SK-N-SH treated with all-trans-retinoic acid at 6 μM for 48 hours (cell line): ENCODE measurements around the gene ZEB2.

Experiments
- CREB5 ChIP-seq: fragments of 250-450 bp; sonication (Bioruptor Pico); IDR thresholded peaks from 2 replicates; pipeline ENCODE4 v1.5.1; 2020; ENCODE audit warnings: low read depth, mild to moderate bottlenecking, moderate library complexity
- CSDC2 ChIP-seq: fragments of 250-450 bp; sonication (Bioruptor Pico); IDR thresholded peaks from 2 replicates; pipeline ENCODE4 v1.5.0; 2020; ENCODE audit warnings: mild to moderate bottlenecking, moderate library complexity
- CSRNP3 ChIP-seq: fragments of 250-450 bp; sonication (Bioruptor Pico); IDR thresholded peaks from 2 replicates; pipeline ENCODE4 v1.5.1; 2021; ENCODE audit warnings: mild to moderate bottlenecking, moderate library complexity
- GLIS3 ChIP-seq: fragments of 250-450 bp; sonication (Bioruptor Pico); IDR thresholded peaks from 2 replicates; pipeline ENCODE4 v1.5.0; 2020; ENCODE audit warnings: mild to moderate bottlenecking, moderate library complexity
- ISL1 ChIP-seq: fragments of 250-450 bp; sonication (Bioruptor Pico); IDR thresholded peaks from 2 replicates; pipeline ENCODE4 v2.1.2; 2022; ENCODE audit warnings: mild to moderate bottlenecking, moderate library complexity
- OSR1 ChIP-seq: fragments of 250-450 bp; sonication (Bioruptor Pico); IDR thresholded peaks from 2 replicates; pipeline ENCODE4 v1.8.0; 2022; ENCODE audit warnings: moderate library complexity, mild to moderate bottlenecking, inconsistent platforms
- PPARA ChIP-seq: fragments of 250-450 bp; sonication (Bioruptor Pico); IDR thresholded peaks from 2 replicates; pipeline ENCODE4 v1.5.0; 2020; ENCODE audit warnings: mild to moderate bottlenecking, borderline replicate concordance
- RARB ChIP-seq: fragments of 250-450 bp; sonication (Bioruptor Pico); IDR thresholded peaks from 2 replicates; pipeline ENCODE4 v1.8.0; 2021; ENCODE audit warnings: mild to moderate bottlenecking, moderate library complexity
- TCF4 ChIP-seq: fragments of 250-450 bp; sonication (Bioruptor Pico); IDR thresholded peaks from 2 replicates; pipeline ENCODE4 v1.8.0; 2021; ENCODE audit warnings: mild to moderate bottlenecking, moderate library complexity, borderline replicate concordance
- ZFP3 ChIP-seq: fragments of 250-450 bp; sonication (Bioruptor Pico); IDR thresholded peaks from 2 replicates; pipeline ENCODE4 v1.5.0; 2020; ENCODE audit warnings: mild to moderate bottlenecking, moderate library complexity
- ZNF565 ChIP-seq: fragments of 450-650 bp; formaldehyde crosslinking; conservative IDR thresholded peaks from 2 replicates; pipeline ENCODE4 v1.5.0; 2020; ENCODE audit warnings: low read depth, mild to moderate bottlenecking, moderate library complexity

- no peak for TF ChIP-seq CREB5 (CRISPR knock-in tag)
- no peak for TF ChIP-seq RARB (CRISPR knock-in tag)
- no peak for TF ChIP-seq TCF4 (CRISPR knock-in tag)
- no peak for TF ChIP-seq ISL1 (CRISPR knock-in tag)
- TF ChIP-seq CSRNP3 (CRISPR knock-in tag): no peak
- no peak for TF ChIP-seq ZNF565 (CRISPR knock-in tag)
- TF ChIP-seq ZFP3: no peak
- no peak for TF ChIP-seq PPARA (CRISPR knock-in tag)
- TF ChIP-seq CSDC2 (CRISPR knock-in tag): no peak
- TF ChIP-seq GLIS3 (CRISPR knock-in tag): no peak
- TF ChIP-seq OSR1 (CRISPR knock-in tag): no peak
These were observed 65.2 kb downstream of the ZEB2 start for GRCh38 chr2:144454466-144455287.
